CD14-positive monocyte (primary cell): Measurements from ENCODE around the gene PDLIM5. TPM values are rescaled to one million over a fixed set of nuclear protein-coding genes. Genes with fewer than 3 reads are reported as not detected.

Experiments used
- DNase-seq, 3 donors: peaks; one replicate each; pipeline ENCODE4 v3.0.0-alpha.2; 2011 to 2022
- H2AFZ ChIP-seq: 2 replicates; pipeline ENCODE4 v1.6.0; 2012; ENCODE audit warnings: mild to moderate bottlenecking, low read depth, low read length, inconsistent platforms; ENCODE audit not compliant: insufficient read depth, poor library complexity, severe bottlenecking
- H3K27ac ChIP-seq, 2 donors: 1 replicate in 1 of 2; 2 replicates in 1 of 2; pipeline ENCODE4 v1.5.1; 2012 to 2013; ENCODE audit warnings: low read length in 2 of 2, control low read depth in 1 of 2, inconsistent platforms in 1 of 2, low read depth in 1 of 2, mild to moderate bottlenecking in 1 of 2
- H3K27me3 ChIP-seq, 2 donors: one replicate each; pipeline versions ENCODE4 v1.6.0 to v1.6.1; 2011 to 2013; ENCODE audit warnings: low read length in 2 of 2; ENCODE audit not compliant: control insufficient read depth in 2 of 2, insufficient read depth in 2 of 2
- H3K36me3 ChIP-seq, 2 donors: replicated peaks in 1 of 2; 1 replicate in 1 of 2; 2 replicates in 1 of 2; pipeline versions ENCODE4 v1.5.1 to v1.6.1; 2012 to 2013; ENCODE audit warnings: low read length in 2 of 2, control low read depth in 1 of 2, inconsistent platforms in 1 of 2, mild to moderate bottlenecking in 1 of 2; ENCODE audit not compliant: insufficient read depth in 2 of 2, control insufficient read depth in 1 of 2
- H3K4me1 ChIP-seq, 2 donors: 1 replicate in 1 of 2; 2 replicates in 1 of 2; pipeline versions ENCODE4 v1.5.1 to v1.6.1; 2012 to 2013; ENCODE audit warnings: low read length in 2 of 2, control low read depth in 1 of 2, inconsistent platforms in 1 of 2, mild to moderate bottlenecking in 1 of 2, moderate library complexity in 1 of 2; ENCODE audit not compliant: insufficient read depth in 2 of 2, control insufficient read depth in 1 of 2
- H3K4me2 ChIP-seq: replicated peaks from 2 replicates; pipeline ENCODE3; 2012; ENCODE audit warnings: low read length, moderate library complexity, mild to moderate bottlenecking; ENCODE audit not compliant: poor library complexity, severe bottlenecking; ENCODE audit errors: extremely low read depth
- H3K4me3 ChIP-seq, 3 experiments: fragments of 200-600 bp in 1 of 3; sonication (generic) in 1 of 3; replicated peaks in 1 of 3; 1 replicate in 2 of 3; 2 replicates in 1 of 3; pipeline ENCODE4 v1.5.1; 2011 to 2013; ENCODE audit warnings: low read length in 3 of 3, mild to moderate bottlenecking in 3 of 3, control low read depth in 2 of 3, low read depth in 2 of 3, inconsistent platforms in 1 of 3, moderate library complexity in 1 of 3
- H3K79me2 ChIP-seq: 2 replicates; pipeline ENCODE4 v1.6.0; 2012; ENCODE audit warnings: mild to moderate bottlenecking, control low read depth, inconsistent platforms, low read length, moderate library complexity; ENCODE audit not compliant: insufficient read depth
- H3K9ac ChIP-seq: 2 replicates; pipeline ENCODE4 v1.6.0; 2017; ENCODE audit warnings: low read length, mild to moderate bottlenecking; ENCODE audit not compliant: insufficient read depth, poor library complexity, severe bottlenecking
- H3K9me3 ChIP-seq, 2 donors: replicated peaks in 1 of 2; 1 replicate in 1 of 2; 2 replicates in 1 of 2; pipeline versions ENCODE4 v1.5.1 to v1.6.1; 2012 to 2013; ENCODE audit warnings: low read length in 2 of 2, control low read depth in 1 of 2; ENCODE audit not compliant: control insufficient read depth in 1 of 2, insufficient read depth in 1 of 2
- H4K20me1 ChIP-seq: 2 replicates; pipeline ENCODE4 v1.6.0; 2012; ENCODE audit warnings: mild to moderate bottlenecking, low read length, control low read depth, moderate library complexity; ENCODE audit not compliant: insufficient read depth
- H3K27ac Mint-ChIP-seq, 7 donors: one replicate each; pipeline ENCODE4 v1.8.0; 2020; ENCODE audit warnings: mild to moderate bottlenecking in 7 of 7, mixed read lengths in 7 of 7, moderate library complexity in 6 of 7, inconsistent platforms in 2 of 7
- H3K27me3 Mint-ChIP-seq, 3 donors: one replicate each; pipeline ENCODE4 v1.8.0; 2021 to 2022; ENCODE audit warnings: low read depth in 3 of 3, mild to moderate bottlenecking in 3 of 3, mixed read lengths in 3 of 3, moderate library complexity in 3 of 3, inconsistent platforms in 1 of 3
- H3K36me3 Mint-ChIP-seq, 2 donors: one replicate each; pipeline ENCODE4 v1.8.0; 2020; ENCODE audit warnings: mixed read lengths in 2 of 2, inconsistent platforms in 1 of 2, mild to moderate bottlenecking in 1 of 2
- H3K4me1 Mint-ChIP-seq: one replicate; pipeline ENCODE4 v1.8.0; 2020; ENCODE audit warnings: mild to moderate bottlenecking, mixed read lengths
- H3K4me3 Mint-ChIP-seq, 2 donors: one replicate each; pipeline ENCODE4 v1.8.0; 2020; ENCODE audit warnings: mild to moderate bottlenecking in 2 of 2, mixed read lengths in 2 of 2, moderate library complexity in 1 of 2
- H3K9me3 Mint-ChIP-seq, 7 donors: one replicate each; pipeline ENCODE4 v1.8.0; 2020 to 2022; ENCODE audit warnings: mixed read lengths in 7 of 7, mild to moderate bottlenecking in 6 of 7, moderate library complexity in 6 of 7, inconsistent platforms in 2 of 7
- WGBS: methylation state at CpG from one replicate; pipeline ENCODE4 v1.1.5; 2013; ENCODE audit warnings: missing lambda C conversion rate; ENCODE audit not compliant: insufficient coverage; 5-methylcytosine and 5-hydroxymethylcytosine counted together
- intact Hi-C, 2 donors: fragments of 100-400 bp; cut with micrococcal nuclease; formaldehyde crosslinking; loops; one replicate each; pipeline versions ENCODE4 v1.15.0 to v1.15.1; 2023
- polyA plus RNA-seq, 3 donors: library from polyadenylated mRNA; depleted of rRNA in 1 of 3; unstranded in 2 of 3; stranded (reverse) in 1 of 3; fragments of 300-500 nt in 2 of 3; fragments of >200 nt in 1 of 3; fragmentation: Illumina TruSeq in 2 of 3; gene quantifications; 1 replicate in 2 of 3; 2 replicates in 1 of 3; pipeline ENCODE4 v1.2.3, GENCODE V29; 2012 to 2021
- TF ChIP-seq, protein P1 (sequence below): fragments of 200-600 bp; IDR thresholded peaks from one replicate; pipeline ENCODE4 v1.8.0; 2022; ENCODE audit warnings: antibody characterized with exemption, mild to moderate bottlenecking

PDLIM5 gene
- polyA plus RNA-seq, 3 donors: 75.3 to 105 (median 80.9) TPM

- H3K27ac Mint-ChIP-seq: peak overlapping the region in 2 of 7 donors; percentile 68 to 70
- no peaks in the 10 kb centered on the region for H3K4me1 ChIP-seq
- H3K9me3 Mint-ChIP-seq: no peaks in the 10 kb centered on the region
- H4K20me1 ChIP-seq: no peaks in the 10 kb centered on the region
- H3K27ac ChIP-seq: no peak overlapping the region
- peaks cover 2 to 41% of the 10 kb centered on the region in 2 donors for H3K36me3 ChIP-seq
- no peak overlapping the region for H3K4me3 Mint-ChIP-seq
- no peaks in the 10 kb centered on the region for H3K9me3 ChIP-seq
- H3K4me3 ChIP-seq: no peak overlapping the region
- no peak overlapping the region for H3K9ac ChIP-seq
- DNase-seq: no peak
- peaks cover 6% of the 10 kb centered on the region for H3K4me1 Mint-ChIP-seq
- WGBS: 92% methylated on average over 7 of the region's 7 CpGs
- H3K27me3 Mint-ChIP-seq: no peaks in the 10 kb centered on the region
- H2AFZ ChIP-seq: no peak overlapping the region
- H3K4me2 ChIP-seq: no peak overlapping the region
- TF ChIP-seq, protein P1, sequence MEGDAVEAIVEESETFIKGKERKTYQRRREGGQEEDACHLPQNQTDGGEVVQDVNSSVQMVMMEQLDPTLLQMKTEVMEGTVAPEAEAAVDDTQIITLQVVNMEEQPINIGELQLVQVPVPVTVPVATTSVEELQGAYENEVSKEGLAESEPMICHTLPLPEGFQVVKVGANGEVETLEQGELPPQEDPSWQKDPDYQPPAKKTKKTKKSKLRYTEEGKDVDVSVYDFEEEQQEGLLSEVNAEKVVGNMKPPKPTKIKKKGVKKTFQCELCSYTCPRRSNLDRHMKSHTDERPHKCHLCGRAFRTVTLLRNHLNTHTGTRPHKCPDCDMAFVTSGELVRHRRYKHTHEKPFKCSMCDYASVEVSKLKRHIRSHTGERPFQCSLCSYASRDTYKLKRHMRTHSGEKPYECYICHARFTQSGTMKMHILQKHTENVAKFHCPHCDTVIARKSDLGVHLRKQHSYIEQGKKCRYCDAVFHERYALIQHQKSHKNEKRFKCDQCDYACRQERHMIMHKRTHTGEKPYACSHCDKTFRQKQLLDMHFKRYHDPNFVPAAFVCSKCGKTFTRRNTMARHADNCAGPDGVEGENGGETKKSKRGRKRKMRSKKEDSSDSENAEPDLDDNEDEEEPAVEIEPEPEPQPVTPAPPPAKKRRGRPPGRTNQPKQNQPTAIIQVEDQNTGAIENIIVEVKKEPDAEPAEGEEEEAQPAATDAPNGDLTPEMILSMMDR: no peak
- intact Hi-C loops: no loop called here
- H3K79me2 ChIP-seq: no peaks in the 10 kb centered on the region
- no peaks in the 10 kb centered on the region for H3K27me3 ChIP-seq
- peaks cover 38 to 44% of the 10 kb centered on the region in 2 donors for H3K36me3 Mint-ChIP-seq
Measured at GRCh38 chr4:94648699-94649098, 197.0 kb downstream of the PDLIM5 start.

- no peak overlapping the region for H3K4me3 ChIP-seq
- H3K9me3 ChIP-seq: no peaks in the 10 kb centered on the region
- WGBS: no CpG with 5 or more reads among the region's 1 CpG
- H3K36me3 Mint-ChIP-seq: peaks cover 36 to 43% of the 10 kb centered on the region in 2 donors
- H2AFZ ChIP-seq: no peak overlapping the region
- no peaks in the 10 kb centered on the region for H4K20me1 ChIP-seq
- TF ChIP-seq, protein P1: no peak
- no peaks in the 10 kb centered on the region for H3K4me1 ChIP-seq
- H3K4me3 Mint-ChIP-seq: no peak overlapping the region
- no peak for DNase-seq
- H3K4me1 Mint-ChIP-seq: peaks cover 6% of the 10 kb centered on the region
- no peak overlapping the region for H3K9ac ChIP-seq
- H3K27me3 Mint-ChIP-seq: no peaks in the 10 kb centered on the region
- no peak overlapping the region for H3K27ac ChIP-seq
- H3K9me3 Mint-ChIP-seq: no peaks in the 10 kb centered on the region
- peaks cover 0 to 44% of the 10 kb centered on the region in 2 donors for H3K36me3 ChIP-seq
- H3K79me2 ChIP-seq: no peaks in the 10 kb centered on the region
- intact Hi-C loops: no loop called here
- H3K4me2 ChIP-seq: no peak overlapping the region
- no peaks in the 10 kb centered on the region for H3K27me3 ChIP-seq
- H3K27ac Mint-ChIP-seq: no peak overlapping the region
Measured at GRCh38 chr4:94649381-94650133, 197.8 kb downstream of the PDLIM5 start.
